Measurements from ENCODE around the gene AKIRIN2.

AKIRIN2 gene

GRCh38 chr6:87645080-87645479 is 57.0 kb downstream of the AKIRIN2 start:
- no peak for DNase-seq (ENCODE audit: low read depth, low spot score)
- H3K9ac ChIP-seq (ENCODE audit: insufficient read length, low read depth): no peak overlapping the region
- peaks cover 2% of the 10 kb centered on the region for H3K36me3 ChIP-seq (ENCODE audit: insufficient read depth, insufficient read length, low read length)
- no peaks in the 10 kb centered on the region for H3K27me3 ChIP-seq (ENCODE audit: insufficient read depth, insufficient read length)
- no peak overlapping the region for H3K4me3 ChIP-seq (ENCODE audit: insufficient read length, low read depth)
- TF ChIP-seq SUZ12 (IDR thresholded peaks at IDR 0.05; ENCODE audit: extremely low read depth, insufficient read depth, insufficient read length): no peak
- no peak for TF ChIP-seq YY1 (IDR thresholded peaks at IDR 0.05; ENCODE audit: insufficient read depth, insufficient read length)
- no peak for TF ChIP-seq ZNF274 (IDR thresholded peaks at IDR 0.05; ENCODE audit: low read depth, low read length)
- H3K4me1 ChIP-seq (ENCODE audit: insufficient read depth, insufficient read length): no peaks in the 10 kb centered on the region
- H3K9me3 ChIP-seq (ENCODE audit: insufficient read depth, low read length): no peaks in the 10 kb centered on the region

- no peak for TF ChIP-seq SUZ12 (IDR thresholded peaks at IDR 0.05; ENCODE audit: extremely low read depth, insufficient read depth, insufficient read length)
- no peak for TF ChIP-seq ZNF274 (IDR thresholded peaks at IDR 0.05; ENCODE audit: low read depth, low read length)
- TF ChIP-seq YY1 (IDR thresholded peaks at IDR 0.05; ENCODE audit: insufficient read depth, insufficient read length): no peak
- Histone ChIP-seq H3K27me3 (ENCODE audit: insufficient read depth, insufficient read length) (no peaks in the 10 kb centered on the region), H3K4me3 (ENCODE audit: insufficient read length, low read depth) (no peak overlapping the region), H3K9ac (ENCODE audit: insufficient read length, low read depth) (no peak overlapping the region), H3K4me1 (ENCODE audit: insufficient read depth, insufficient read length) (no peaks in the 10 kb centered on the region), H3K9me3 (ENCODE audit: insufficient read depth, low read length) (no peaks in the 10 kb centered on the region), H3K36me3 (ENCODE audit: insufficient read depth, insufficient read length, low read length) (peaks cover 15% of the 10 kb centered on the region)
- no peak for DNase-seq (ENCODE audit: low read depth, low spot score)
Measured at GRCh38 chr6:87641065-87641692, 60.9 kb downstream of the AKIRIN2 start.

DNA sequence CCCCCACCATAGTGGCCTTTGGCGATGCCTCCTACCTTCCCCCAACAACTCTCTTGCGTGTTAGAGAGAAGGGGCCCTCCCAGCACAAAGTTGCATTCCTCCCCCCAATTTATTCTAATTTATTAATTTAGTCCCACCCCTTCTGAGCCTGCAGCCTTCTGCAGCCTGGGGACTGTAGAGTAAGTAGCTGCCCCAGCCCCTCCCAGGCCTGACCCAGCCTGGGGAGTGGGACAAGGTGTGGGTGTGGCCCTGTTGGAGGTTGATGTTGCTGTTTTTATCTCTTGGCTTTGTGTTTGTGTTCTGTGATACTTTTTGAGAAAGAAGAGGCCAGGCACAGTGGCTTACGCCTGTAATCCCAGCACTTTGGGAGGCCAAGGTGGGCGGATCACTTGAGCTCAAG is 62.7 kb downstream of the AKIRIN2 start:
- Histone ChIP-seq H3K27me3 (ENCODE audit: insufficient read depth, insufficient read length) (no peaks in the 10 kb centered on the region), H3K9ac (ENCODE audit: insufficient read length, low read depth) (no peak overlapping the region), H3K9me3 (ENCODE audit: insufficient read depth, low read length) (no peaks in the 10 kb centered on the region), H3K4me3 (ENCODE audit: insufficient read length, low read depth) (no peak overlapping the region), H3K4me1 (ENCODE audit: insufficient read depth, insufficient read length) (no peaks in the 10 kb centered on the region), H3K36me3 (ENCODE audit: insufficient read depth, insufficient read length, low read length) (peaks cover 23% of the 10 kb centered on the region)
- DNase-seq (ENCODE audit: low read depth, low spot score): no peak
- TF ChIP-seq ZNF274 (IDR thresholded peaks at IDR 0.05; ENCODE audit: low read depth, low read length): no peak
- TF ChIP-seq SUZ12 (IDR thresholded peaks at IDR 0.05; ENCODE audit: extremely low read depth, insufficient read depth, insufficient read length): no peak
- TF ChIP-seq YY1 (IDR thresholded peaks at IDR 0.05; ENCODE audit: insufficient read depth, insufficient read length): no peak

GRCh38 chr6:87637106-87637505 is 64.9 kb downstream of the AKIRIN2 start:
- DNase-seq (ENCODE audit: low read depth, low spot score): no peak
- no peaks in the 10 kb centered on the region for H3K9me3 ChIP-seq (ENCODE audit: insufficient read depth, low read length)
- no peaks in the 10 kb centered on the region for H3K4me1 ChIP-seq (ENCODE audit: insufficient read depth, insufficient read length)
- no peak for TF ChIP-seq ZNF274 (IDR thresholded peaks at IDR 0.05; ENCODE audit: low read depth, low read length)
- no peak for TF ChIP-seq YY1 (IDR thresholded peaks at IDR 0.05; ENCODE audit: insufficient read depth, insufficient read length)
- TF ChIP-seq SUZ12 (IDR thresholded peaks at IDR 0.05; ENCODE audit: extremely low read depth, insufficient read depth, insufficient read length): no peak
- no peak overlapping the region for H3K9ac ChIP-seq (ENCODE audit: insufficient read length, low read depth)
- H3K36me3 ChIP-seq (ENCODE audit: insufficient read depth, insufficient read length, low read length): peaks cover 27% of the 10 kb centered on the region
- H3K27me3 ChIP-seq (ENCODE audit: insufficient read depth, insufficient read length): no peaks in the 10 kb centered on the region
- H3K4me3 ChIP-seq (ENCODE audit: insufficient read length, low read depth): no peak overlapping the region

DNA sequence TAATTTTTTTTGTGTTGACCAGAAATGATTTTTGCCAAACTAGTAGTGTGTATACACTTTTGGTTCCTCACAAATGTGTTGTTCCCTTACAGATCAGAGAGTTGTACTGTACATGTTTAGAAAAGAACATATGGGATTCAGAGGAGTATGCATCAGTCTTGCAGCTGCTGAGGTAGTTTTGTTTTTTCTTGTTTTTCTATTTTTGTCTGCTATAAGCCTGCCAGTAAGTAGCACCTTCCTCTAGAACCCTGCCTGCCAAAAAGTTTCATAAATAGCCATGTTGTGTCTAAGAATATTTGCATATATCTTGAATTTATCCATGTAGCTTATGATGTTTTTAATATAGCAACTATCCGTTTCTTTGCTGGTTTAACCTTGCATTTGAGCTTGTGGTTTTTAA is 65.7 kb downstream of the AKIRIN2 start:
- H3K4me1 ChIP-seq (ENCODE audit: insufficient read depth, insufficient read length): no peaks in the 10 kb centered on the region
- no peak for TF ChIP-seq YY1 (IDR thresholded peaks at IDR 0.05; ENCODE audit: insufficient read depth, insufficient read length)
- TF ChIP-seq ZNF274 (IDR thresholded peaks at IDR 0.05; ENCODE audit: low read depth, low read length): no peak
- TF ChIP-seq SUZ12 (IDR thresholded peaks at IDR 0.05; ENCODE audit: extremely low read depth, insufficient read depth, insufficient read length): no peak

GRCh38 chr6:87633851-87634250 is 68.2 kb downstream of the AKIRIN2 start:
- Histone ChIP-seq H3K4me1 (ENCODE audit: insufficient read depth, insufficient read length) (no peaks in the 10 kb centered on the region), H3K9me3 (ENCODE audit: insufficient read depth, low read length) (no peaks in the 10 kb centered on the region), H3K9ac (ENCODE audit: insufficient read length, low read depth) (no peak overlapping the region), H3K27me3 (ENCODE audit: insufficient read depth, insufficient read length) (no peaks in the 10 kb centered on the region), H3K4me3 (ENCODE audit: insufficient read length, low read depth) (no peak overlapping the region), H3K36me3 (ENCODE audit: insufficient read depth, insufficient read length, low read length) (peaks cover 33% of the 10 kb centered on the region)
- DNase-seq (ENCODE audit: low read depth, low spot score): no peak
- TF ChIP-seq ZNF274 (IDR thresholded peaks at IDR 0.05; ENCODE audit: low read depth, low read length) (no peak), YY1 (IDR thresholded peaks at IDR 0.05; ENCODE audit: insufficient read depth, insufficient read length) (no peak), SUZ12 (IDR thresholded peaks at IDR 0.05; ENCODE audit: extremely low read depth, insufficient read depth, insufficient read length) (no peak)

More for the DNA sequence above, 65.7 kb downstream of the AKIRIN2 start:
- Histone ChIP-seq H3K9me3 (ENCODE audit: insufficient read depth, low read length) (no peaks in the 10 kb centered on the region), H3K4me3 (ENCODE audit: insufficient read length, low read depth) (no peak overlapping the region), H3K9ac (ENCODE audit: insufficient read length, low read depth) (no peak overlapping the region), H3K27me3 (ENCODE audit: insufficient read depth, insufficient read length) (no peaks in the 10 kb centered on the region), H3K36me3 (ENCODE audit: insufficient read depth, insufficient read length, low read length) (peaks cover 27% of the 10 kb centered on the region)
- DNase-seq (ENCODE audit: low read depth, low spot score): no peak

DNA sequence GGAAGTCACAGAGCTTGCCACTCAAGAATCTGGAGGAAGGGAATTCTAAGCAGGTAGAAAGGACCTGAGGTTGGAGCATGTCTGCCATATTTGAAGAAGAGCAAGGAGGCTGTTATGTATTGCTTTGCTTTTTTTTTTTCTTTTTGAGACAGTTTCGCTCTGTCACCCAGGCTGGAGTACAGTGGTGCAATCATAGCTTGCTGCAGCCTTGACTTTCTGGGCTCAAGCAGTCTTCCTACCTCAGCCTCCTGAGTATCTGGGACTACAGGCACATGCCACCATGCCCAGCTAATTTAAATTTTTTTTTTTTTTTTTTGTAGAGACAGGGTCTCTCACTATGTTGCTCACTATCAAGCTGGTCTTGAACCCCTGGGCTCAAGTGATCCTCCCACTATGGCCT is 71.3 kb downstream of the AKIRIN2 start:
- DNase-seq (ENCODE audit: low read depth, low spot score): no peak
- no peak overlapping the region for H3K4me3 ChIP-seq (ENCODE audit: insufficient read length, low read depth)
- H3K4me1 ChIP-seq (ENCODE audit: insufficient read depth, insufficient read length): no peaks in the 10 kb centered on the region
- peaks cover 18% of the 10 kb centered on the region for H3K36me3 ChIP-seq (ENCODE audit: insufficient read depth, insufficient read length, low read length)
- no peaks in the 10 kb centered on the region for H3K9me3 ChIP-seq (ENCODE audit: insufficient read depth, low read length)
- no peak overlapping the region for H3K9ac ChIP-seq (ENCODE audit: insufficient read length, low read depth)
- TF ChIP-seq YY1 (IDR thresholded peaks at IDR 0.05; ENCODE audit: insufficient read depth, insufficient read length) (no peak), SUZ12 (IDR thresholded peaks at IDR 0.05; ENCODE audit: extremely low read depth, insufficient read depth, insufficient read length) (no peak), ZNF274 (IDR thresholded peaks at IDR 0.05; ENCODE audit: low read depth, low read length) (no peak)
- H3K27me3 ChIP-seq (ENCODE audit: insufficient read depth, insufficient read length): no peaks in the 10 kb centered on the region
